Esophagus mucosa (tissue), 1 donor: Measurements from ENCODE around the gene TMEM140. TPM values are rescaled to one million over a fixed set of nuclear protein-coding genes. Genes with fewer than 3 reads are reported as not detected.
"Not testable (repeated sequence)": the region's sequence is repeated elsewhere in the genome, so short reads cannot be mapped to it uniquely, and the experiment has no call there.

ENCODE experiments used
- ATAC-seq: fragments of 200-7000 bp; cut with Tn5 transposase; one replicate; pipeline ENCODE4 v1.9.1; 2020
- total RNA-seq: library from RNA; stranded (reverse); gene quantifications from one replicate; pipeline ENCODE4 v1.2.4, GENCODE V29; 2023
- donor health status: DM: yes; HTN: yes; CAD: no.

Gene TMEM140
- total RNA-seq, 1 donor from 2014 or later, result 1.4 TPM

DNA sequence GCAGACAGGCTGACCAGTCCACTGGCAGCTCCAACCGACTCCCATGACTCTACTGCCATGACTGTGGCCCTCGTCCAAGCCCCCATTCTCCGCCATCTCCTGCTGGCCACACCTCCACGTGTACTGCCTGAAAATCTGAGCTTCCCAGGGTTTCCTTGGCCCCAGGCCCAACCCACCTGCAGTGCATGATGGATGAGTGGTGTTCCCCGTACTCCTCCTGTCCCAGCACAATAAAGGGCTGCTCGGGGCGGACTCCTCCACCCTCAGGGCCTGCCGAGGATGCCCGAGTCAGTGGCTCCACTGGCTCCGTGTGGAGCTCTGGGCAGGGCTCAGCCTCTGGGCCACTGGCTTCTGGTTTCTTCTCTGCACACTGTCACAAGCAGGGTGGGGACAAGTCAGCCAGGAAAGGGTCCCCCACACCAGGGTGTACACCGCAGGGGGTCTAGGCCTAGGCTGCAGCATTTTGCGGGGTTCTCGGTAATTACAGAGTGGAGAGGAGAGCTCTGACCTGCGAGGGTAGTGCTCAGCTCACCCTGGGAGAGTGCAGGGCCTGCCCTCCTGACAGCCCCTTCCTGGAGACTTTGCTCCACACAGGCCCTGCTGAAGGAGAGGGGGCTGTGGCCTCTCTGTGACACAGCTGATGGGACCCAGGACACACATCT lies 48.2 kb downstream of the TMEM140 start:
- peak; percentile 24 for ATAC-seq

DNA sequence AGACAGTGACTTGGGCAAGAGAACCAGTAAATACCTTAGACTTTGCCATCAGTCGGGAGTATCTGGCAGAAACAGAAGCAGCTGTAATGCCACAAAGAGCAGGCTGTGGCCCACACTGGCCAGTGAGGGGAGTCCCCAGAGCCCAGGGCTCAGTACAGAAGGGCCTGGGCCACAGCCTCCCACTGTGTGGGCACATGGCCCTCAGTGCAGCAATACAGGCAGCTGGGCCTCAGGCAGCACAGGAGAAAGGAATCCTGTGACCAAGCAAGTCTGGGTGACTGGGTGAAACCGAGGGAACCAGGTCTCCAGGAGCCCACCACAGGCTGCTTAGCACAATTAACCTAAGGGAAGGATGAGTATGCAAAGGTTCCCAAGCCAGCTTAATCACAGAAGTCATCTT lies 49.5 kb downstream of the TMEM140 start:
- ATAC-seq, result no peak

DNA sequence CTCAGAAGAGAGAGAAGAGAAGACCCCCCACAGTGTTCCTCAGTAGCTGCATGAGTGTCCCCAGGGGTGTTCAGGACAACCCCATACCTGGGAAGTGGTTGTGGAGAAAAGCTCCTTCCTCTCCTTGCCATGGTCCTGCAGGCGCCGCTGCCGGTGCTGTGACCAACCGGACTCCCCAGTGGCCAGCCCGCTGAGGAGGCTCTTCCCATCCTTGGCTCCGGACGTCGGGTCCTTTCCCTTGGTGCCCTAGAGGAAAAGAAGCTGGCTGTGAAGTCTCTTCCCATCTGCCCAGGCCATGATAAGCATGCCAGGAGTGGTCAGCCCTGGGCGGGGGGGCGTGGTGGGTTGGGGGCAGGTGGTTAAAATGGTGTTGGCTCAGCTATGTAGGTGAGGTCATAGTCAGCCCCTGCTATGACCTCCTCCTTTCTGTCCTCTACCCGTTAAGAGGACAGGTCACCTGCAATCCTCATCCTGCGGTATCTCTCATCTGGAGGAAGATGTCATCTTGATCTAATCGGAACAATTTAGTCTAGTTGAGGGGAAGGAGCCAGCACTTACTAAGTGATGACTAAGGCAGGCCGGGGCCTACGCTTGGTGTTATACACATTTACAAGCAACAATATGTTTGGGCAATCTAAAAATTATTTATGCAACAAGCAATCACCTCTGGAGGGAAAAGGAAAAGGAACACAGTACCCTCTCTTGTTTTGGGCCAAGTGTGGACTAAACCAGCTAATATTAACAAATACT lies 50.2 kb downstream of the TMEM140 start:
- no peak for ATAC-seq

DNA sequence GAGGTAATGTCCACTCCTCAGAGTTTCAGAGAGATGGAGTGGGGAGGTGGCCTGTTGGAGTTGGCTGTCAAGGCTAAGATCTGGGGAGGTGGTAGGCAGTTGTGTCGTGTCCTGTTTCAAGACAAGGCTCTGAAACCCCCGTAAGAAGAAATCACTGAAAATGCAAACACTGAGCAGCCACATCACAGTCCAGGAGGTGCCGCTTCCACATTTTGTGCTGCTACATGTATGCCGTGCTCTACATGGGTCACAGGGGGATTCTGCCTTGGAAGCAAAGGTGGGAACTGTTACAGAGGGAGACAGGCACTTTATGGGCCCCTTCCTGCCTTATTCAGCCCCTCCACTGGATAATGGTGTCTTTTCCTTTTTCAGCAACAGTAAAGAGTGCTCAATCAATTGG lies 51.6 kb downstream of the TMEM140 start:
- ATAC-seq, result no peak

DNA sequence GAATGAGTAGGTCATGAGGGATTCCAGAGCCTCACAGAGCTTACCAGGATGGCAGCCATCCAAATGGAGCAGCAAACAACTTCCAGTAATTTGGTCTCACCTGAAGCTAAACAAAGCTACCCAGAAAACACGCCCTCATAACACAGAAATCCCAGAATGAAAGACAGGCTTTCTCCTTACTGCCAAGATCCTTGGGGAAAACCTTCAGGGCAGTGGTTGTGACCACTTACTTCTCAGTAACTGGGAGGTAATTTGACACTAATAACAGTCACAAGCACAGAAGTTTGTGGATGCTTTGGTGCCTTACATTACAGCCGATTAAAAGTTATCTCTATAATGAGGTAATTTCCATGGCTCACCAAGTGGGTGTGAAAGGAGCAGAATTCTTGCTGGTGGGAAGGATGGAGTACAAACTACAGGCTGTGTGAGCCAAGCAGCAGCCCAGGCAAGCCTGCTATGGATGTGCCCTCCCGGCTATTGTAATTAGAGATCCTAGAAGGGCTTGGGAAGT lies 53.0 kb downstream of the TMEM140 start:
- no peak for ATAC-seq

DNA sequence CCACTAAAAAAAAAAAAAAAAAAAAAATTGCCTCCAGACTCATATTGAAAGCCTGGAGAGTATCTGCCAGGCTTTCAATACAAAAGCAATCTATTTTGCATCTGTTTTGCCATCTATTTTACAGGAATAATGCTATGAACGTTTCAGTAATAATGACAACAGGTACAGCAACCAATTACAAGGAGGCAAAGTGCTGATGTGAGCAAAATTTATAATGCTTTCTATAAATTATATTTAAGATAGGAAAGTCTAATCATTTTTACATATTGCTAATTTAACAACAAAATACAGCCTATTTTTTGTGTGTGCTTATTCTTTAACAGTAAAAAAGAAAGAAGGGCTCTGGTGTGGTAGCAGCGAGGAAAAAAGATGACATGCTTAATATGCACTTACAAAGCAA lies 53.5 kb downstream of the TMEM140 start:
- no peak for ATAC-seq

DNA sequence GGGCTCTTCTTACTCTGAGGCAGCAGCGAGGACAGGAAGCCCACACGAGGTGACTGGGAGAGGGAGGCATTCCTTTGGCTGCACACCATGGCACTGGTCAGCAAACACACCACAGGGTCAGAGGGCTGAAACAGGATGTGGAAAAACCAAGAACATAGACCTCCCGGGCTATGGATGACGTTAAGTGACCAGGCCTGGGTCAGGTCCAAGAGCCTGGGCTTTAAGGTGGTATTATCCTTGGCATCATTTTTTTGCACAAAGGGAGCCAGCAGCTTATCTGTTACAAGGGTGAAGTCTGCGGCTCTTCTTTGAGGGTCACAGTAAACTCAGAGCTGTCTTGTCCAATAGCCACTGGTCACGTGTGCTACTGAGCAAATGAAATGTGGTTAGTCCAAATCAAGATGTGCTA lies 56.5 kb downstream of the TMEM140 start:
- ATAC-seq, result no peak

DNA sequence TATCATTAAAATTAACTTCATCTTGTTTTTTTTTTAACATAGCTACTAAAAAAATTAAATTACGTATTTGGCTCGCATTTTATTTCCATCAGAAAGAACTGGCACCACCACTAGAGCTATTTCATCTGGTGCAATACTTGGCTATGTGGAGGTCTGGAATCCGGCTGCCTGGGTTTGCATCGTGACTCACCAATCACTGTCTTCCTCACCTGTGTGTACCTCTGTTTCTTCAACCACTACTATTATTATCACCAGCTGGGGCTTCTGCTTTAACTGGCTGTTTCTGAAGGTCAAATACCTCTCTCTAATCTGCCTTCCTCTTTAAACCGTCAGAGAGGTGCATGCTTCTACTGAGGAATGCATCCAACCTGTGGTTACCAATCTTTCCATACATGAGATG lies 57.0 kb downstream of the TMEM140 start:
- ATAC-seq, result peak; percentile 69

DNA sequence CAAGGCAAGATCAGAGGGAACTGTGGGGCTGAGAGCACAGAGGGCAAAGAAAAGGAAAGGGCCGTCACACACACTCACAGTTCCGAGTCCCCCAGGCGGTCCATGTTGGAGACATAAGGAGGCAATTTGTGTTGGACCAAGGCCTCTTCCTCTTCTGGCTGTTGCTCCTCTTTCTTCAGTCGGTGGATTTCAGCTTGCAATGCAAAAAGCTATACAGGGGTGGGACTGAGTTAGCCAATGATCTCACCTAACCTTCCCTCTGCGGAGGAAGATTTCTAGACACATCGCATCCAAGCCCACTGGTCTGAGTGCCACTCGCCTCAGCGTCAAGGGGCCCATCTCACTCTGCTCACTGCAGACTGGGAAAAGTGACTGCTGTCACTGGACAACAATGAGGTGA lies 58.0 kb downstream of the TMEM140 start:
- ATAC-seq, result no peak

DNA sequence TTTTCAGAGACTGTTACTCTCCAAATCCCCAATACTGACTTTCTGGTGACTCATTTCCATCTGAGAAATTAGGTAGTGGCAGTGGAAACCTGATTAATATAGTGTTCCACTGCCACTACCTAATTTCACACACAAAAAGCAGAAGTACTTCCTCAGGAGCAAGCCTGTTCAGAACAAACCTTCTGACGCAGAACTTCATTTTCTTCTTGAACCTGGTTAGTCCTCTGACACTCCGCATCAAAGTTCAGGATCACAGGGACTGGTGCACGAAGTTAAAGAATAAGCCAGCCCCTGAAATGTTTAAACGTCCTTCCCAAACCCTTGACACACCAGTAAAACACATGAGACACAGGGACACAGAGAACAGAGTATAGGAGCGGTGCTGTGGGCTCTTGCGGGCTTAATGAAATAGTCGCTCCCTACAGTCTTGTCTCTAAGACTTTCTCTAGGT lies 59.1 kb downstream of the TMEM140 start:
- no peak for ATAC-seq

DNA sequence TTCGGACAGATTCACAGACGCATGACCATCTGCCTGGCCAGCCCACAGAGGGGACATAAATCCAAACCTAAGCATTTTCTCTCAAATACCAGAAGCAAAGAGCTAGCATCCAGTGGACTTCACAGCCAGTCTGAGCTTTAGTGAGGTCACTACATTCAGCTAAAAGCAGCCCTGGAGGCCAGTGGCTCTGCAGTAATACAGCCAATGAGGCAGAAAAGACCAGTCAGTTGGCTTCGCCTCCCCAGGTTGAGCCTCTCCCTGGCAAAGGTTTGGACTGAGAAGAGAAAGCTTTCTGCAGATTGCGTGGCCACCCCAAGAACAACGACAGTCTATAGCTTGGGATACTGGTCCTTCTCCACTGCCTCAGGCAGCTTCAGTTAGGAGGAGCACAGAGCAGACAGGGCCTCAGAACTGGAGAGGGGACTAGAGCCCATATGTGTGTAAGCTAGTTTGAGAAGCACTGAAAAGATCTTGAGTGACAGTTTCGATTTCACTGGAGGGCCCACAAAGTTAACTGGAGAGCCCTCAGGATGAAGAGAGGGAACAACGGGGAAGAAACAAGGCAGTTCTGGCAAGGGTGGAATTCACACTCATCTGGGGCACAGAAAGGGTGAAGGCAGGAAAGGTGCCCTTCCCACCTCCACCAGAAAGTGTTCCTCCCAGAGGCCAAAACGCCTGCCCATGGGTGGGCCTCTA lies 59.7 kb downstream of the TMEM140 start:
- no peak for ATAC-seq

DNA sequence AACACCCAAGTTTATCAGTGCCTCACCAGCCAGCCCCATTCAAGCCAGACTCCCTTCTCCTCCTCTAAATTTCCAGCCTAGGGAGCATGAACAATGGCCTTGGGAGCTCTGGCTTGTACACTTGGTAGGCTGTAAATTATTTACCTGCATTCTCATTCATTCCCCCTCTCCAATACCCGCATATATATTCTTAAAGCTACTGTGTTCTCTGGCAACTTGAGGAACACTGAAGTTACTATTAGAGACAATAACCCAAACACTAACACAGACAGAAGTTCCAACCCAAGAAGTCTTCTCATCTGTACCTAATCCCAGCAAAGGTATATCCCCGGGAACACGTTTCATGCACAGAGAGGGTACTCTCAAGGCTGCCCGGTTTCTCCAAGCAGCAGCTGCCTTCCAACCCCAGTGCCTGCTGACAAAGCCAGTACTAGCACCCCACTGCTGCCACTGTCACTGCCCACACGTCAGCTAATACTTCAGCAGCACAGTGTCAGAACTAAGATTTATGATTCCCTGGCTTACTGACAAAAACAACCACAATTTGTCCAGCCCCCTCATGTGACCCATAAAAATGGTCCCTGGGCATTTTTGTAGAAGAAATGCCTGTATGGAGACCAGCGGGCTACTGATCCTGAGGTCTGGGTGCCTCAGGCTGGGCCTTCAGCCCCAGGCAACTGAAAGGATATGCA lies 60.4 kb downstream of the TMEM140 start:
- no peak for ATAC-seq

DNA sequence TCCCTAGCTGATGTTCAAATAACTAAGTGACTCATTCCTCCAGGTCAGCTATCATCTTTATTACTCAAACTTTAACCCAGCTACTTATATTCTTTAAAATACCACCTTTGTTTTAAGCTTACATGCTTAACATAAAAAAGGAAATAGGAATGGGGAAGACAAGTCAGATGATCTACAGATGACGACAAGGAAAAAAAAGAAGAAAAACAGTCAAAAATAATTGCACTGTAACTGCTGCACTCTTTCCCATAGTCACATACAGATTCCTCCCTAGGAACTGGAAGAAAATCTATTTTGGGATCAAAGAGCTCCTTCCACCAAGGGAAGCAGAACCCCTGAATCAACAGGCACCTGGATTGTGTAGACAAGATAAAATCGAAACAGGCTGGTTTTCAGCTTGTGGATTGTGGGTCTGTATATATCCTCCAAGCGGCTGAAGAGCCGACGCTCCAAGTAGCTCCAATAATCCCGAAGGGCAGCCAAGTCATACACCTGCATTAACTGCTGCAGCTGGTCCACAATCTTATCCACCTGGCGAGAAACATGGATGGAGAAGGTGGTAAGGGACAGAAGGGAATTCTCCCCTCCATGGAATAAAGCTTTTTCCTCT lies 61.5 kb downstream of the TMEM140 start:
- ATAC-seq, result no peak

DNA sequence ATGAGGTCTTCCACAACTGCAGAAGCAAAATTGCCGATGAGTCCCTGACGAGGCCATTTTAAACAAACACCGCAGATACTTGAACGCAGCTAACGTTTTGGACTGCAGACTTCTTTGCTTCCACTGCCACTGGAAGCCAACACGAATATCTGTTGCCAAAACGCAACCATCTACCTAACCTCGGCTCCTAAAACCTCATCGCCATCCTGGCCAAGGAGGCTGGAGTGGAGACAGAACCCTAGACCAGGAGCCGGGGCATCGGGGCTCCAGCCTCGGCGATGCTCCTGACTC lies 63.0 kb downstream of the TMEM140 start:
- ATAC-seq, result no peak

DNA sequence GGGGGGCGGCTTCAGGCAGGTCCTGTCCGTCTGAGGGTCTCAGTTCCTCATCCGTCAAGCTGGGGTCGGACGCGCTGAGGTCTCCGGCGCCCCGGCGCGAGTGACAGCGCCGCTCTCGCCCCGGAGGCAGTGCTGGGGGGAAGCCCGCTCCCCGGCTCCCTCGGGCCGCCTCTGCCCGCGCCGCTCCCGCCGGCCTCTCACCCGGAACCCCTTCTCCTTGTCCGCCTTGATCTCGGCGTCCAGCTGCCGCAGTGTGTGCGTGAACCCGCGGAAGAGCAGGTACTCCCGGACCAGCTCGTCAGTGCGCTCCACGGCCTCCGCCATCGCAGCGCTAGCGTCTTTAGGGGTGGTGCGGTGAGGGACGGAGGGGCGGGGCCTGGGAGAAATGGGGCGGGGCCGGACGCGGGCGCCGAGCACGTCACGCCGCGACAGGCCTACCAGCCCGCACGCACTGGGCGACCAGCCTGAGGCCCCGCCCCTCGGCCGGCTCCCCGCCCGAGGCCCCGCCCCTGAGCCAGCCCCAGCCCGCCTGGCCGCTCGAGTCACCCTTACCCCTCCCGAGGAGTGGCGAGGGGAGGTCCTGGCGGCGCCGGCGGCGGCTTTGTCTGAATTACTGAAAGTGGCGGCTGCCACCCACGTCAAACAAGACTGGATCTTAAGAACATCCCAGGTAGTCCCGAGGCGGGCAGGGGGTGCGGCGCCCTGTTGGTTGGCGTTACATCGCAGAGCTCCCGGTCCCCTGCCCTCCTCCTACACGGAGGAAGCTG lies 63.5 kb downstream of the TMEM140 start, which contains the start of gene WDR91:
Gene WDR91 (minus strand): TSS at position 348 of the 767 bp plus-strand sequence. CDS start 24 bp downstream, at position 324.
- ATAC-seq, result peak; percentile 96

DNA sequence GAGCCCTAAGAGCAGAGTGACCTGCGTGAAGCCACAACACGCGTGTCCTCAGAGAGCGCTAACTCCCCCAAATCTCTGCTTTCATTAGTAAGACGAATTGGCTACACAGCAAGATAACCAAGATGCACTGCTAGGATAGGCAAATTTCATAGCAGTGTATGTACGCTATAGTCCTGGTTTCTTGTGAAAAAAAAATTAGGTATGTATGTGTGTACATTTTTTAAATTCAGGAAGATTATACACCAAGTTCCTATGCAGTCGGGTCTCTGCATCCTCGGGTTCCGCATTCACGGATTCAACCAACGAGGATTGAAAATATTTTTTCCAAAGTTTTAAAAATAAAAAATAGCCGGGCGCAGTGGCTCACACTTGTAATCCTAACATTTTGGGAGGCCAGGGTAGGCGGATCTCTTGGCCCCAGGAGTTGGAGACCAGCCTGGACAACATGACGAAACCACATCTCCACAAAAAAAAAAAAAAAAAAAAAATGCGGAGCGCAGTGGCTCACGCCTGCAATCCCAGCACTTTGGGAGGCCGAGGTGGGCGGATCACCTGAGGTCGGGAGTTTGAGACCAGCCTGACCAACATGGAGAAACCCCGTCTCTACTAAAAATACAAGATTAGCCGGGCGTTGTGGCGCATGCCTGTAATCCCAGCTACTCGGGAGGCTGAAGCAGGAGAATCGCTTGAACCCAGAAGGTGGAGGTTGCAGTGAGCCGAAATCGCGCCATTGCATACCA lies 64.2 kb downstream of the TMEM140 start:
- ATAC-seq, result not testable (repeated sequence)

DNA sequence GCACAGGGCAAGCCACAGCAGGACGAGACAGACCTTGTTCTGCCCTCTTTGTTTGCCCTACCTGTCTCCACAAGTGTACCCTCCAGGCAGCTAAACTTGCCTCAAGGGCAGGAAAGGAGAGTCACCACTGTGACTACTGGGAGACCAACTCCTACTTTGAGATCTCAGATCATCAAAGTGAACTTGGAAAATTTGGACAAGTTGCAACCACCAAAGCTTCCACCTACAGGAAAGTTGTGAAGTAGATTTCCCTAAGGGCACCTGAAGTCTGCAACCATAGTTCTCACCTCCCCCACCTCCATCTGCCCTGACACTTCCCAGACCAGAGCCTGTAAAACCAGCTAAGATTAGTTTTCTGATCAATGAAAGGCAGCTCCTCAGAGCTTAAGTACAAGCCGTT lies 66.0 kb downstream of the TMEM140 start:
- ATAC-seq, result peak; percentile 44

DNA sequence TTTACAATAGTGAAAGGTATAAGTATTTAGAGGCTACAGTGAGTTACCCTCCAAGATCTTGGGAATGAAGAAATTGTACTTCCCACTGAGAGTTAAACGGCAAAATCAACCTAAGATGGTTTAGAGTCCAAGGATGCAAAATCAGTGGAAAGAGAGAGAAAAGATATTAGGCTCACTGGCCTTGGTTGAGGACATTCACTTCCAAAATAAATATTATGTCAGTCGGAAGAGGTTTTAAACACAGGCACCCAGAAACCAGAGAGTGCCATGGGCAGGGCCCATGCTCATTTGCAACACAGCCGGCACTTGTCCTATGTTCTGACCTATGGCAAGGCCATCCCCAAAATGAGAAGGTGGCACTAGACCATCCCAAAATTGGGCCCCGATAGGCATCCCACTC lies 67.3 kb downstream of the TMEM140 start:
- ATAC-seq, result no peak

DNA sequence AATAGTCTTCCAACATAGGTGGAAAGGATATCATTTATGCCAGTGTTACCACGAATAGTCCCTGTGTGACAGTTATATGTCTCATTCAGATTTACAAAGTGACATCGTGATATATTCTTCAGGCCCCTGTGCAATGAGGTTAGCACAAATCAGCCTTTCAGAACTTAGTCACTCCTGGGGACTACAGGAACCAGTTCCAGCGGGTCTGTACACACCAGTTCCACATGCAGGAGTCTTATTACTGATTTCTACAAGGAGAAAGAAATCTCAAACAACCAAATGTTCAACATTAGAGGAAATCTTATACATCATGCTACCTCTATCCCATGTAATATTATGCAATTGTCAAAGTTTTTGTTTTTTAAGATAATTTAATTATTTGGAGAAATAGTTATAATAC lies 67.8 kb downstream of the TMEM140 start:
- no peak for ATAC-seq
